GM12801 (cell line): Measurements from ENCODE around the gene CEACAM6.

Experiments
- TF ChIP-seq, protein P1 (sequence below): IDR thresholded peaks from one replicate; pipeline ENCODE4 v1.5.1; 2011; ENCODE audit warnings: control low read depth; ENCODE audit not compliant: insufficient read length; ENCODE audit errors: extremely low read depth

CEACAM6 gene

DNA sequence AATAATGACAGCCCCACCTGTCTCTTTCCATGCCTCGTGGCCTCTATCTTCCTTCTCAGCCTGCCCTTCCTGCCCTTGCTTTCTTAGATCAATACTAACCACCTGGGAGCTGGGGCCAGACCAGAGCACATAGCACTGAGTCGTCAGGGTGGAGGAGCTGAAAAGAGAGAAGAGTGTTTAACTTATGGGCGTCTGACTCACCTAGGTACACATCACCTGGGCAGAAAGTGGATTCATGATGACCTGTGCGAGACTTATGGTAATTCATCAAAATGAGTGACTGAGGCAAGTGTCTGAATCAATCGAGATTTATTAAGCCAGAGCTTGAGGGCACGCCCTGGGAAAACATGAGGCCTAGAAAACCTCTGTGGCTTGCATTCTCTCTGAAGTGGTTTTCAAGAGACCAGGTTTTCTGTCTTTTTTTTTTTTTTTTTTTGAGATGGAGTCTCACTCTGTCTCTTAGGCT is 19.2 kb downstream of the CEACAM6 start:
- TF ChIP-seq, protein P1, sequence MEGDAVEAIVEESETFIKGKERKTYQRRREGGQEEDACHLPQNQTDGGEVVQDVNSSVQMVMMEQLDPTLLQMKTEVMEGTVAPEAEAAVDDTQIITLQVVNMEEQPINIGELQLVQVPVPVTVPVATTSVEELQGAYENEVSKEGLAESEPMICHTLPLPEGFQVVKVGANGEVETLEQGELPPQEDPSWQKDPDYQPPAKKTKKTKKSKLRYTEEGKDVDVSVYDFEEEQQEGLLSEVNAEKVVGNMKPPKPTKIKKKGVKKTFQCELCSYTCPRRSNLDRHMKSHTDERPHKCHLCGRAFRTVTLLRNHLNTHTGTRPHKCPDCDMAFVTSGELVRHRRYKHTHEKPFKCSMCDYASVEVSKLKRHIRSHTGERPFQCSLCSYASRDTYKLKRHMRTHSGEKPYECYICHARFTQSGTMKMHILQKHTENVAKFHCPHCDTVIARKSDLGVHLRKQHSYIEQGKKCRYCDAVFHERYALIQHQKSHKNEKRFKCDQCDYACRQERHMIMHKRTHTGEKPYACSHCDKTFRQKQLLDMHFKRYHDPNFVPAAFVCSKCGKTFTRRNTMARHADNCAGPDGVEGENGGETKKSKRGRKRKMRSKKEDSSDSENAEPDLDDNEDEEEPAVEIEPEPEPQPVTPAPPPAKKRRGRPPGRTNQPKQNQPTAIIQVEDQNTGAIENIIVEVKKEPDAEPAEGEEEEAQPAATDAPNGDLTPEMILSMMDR, result no peak

DNA sequence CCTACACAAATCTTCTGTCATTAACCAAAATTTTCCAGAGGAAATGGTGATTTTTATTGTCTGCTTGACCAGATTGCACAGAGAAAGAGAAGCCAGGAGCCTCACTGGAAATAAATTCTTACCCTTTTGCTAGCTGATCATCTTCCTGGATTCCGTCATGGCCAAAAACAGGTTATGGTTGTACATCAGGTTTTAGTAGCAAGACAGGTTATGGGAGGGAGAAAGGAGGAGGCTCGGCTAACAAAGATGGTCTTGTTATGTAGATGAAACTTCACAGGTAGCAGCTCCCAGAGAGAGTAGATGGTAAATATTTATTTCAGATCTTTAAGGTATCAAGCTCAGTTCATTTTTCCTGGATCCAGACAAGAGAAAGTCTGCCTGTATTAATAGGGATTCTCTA is 21.4 kb downstream of the CEACAM6 start:
- TF ChIP-seq, protein P1, result no peak

DNA sequence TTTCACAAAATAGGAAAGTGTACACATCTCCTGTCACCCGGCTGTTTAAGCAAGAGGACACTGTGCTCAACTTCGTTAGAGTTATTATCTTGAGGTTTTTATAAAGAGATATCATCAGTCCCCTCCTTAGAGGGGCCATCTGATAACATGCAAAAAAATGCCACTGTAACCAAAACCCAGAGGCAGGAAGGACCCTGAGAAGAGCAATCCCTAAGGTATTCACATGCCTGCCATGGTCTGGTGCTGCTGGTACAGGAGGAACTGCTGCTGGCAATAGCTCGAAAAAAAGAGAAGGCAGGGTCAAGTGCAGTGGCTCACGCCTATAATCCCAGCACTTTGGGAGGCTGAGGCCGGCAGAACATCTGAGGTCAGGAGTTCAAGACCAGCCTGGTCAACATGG is 28.3 kb downstream of the CEACAM6 start:
- TF ChIP-seq, protein P1, result no peak

DNA sequence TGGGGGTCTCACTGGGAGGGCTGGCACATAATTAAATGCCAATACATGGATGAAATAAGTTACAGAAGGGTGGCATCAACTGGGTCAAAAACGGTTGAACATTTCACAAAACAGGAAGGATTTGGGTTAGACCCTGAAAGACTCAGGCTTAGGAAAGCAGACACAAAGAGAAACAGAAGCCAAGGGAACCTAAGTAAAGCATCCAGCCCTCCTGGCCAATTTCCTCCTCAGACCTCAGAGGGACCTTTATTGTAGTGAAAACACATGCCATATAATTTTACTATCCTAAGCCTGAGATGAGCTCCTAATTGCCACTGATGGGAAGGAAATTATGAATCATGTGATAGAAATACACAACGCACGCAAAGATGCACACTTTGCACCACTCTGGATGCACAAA is 29.0 kb downstream of the CEACAM6 start:
- TF ChIP-seq, protein P1, result no peak

DNA sequence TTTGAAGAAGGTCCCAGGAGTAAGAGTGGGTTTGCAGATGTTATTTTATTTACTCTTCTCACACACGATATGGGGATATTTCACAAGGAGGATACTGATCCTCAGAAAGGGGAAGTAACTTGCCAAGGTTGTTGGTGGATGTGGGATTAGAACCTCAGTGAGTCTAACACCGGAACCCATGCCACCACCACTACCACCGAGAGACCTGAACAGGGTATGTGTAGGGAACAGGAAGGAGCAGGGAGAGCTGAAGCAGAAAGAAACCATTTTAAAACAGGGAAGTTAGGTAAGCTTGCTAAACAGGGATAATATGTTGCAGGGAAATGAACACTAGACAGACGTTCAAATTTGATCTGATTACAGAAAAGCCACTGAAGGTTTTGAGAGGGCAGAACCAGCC is 29.4 kb downstream of the CEACAM6 start:
- TF ChIP-seq, protein P1, result no peak

DNA sequence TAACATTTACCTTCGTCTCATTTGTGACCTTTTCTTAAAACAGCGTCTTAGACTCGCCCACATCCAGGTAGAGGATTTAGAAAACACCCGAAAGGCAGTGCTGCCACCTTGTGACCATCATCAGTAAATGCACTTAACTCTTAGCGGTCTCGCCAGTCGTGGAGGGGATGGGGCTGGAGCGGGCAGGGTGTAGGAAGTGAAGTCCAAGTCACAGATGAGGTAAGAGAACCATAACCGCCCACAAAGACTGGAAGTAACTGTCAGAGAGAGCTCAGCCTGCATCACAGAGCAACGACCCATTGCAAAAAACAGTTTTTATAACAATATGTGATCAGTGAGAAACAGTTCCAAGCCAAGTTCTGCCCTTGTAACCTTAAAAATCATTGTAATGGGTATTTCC is 30.3 kb downstream of the CEACAM6 start:
- TF ChIP-seq, protein P1, result no peak

DNA sequence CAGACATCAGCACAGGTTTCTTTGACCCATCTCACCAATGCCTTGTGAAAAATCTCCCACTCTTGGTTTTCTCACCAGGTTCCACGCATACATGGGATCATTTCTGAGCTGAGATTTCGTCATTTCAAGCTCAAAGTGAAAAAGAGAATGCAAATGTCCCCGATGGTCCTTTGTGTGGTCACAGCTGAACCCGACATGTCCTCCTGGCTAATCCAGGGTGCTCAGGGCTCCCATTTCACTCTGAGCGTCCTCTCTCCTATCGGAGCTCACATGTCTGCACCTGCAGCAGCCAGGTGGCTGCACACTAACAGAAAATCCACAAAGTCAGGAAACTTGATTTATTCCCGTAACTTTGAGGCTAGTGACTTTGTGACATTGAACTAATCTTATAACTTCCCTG is 31.7 kb downstream of the CEACAM6 start:
- TF ChIP-seq, protein P1, result no peak
